ENCODE measurements around the gene NOS1AP.

The NOS1AP gene

GRCh38 chr1:162385702-162386101, 316.2 kb downstream of the NOS1AP start:
- TF ChIP-seq CTCF (conservative IDR thresholded peaks at IDR 0.05; ENCODE audit: low read length) = no peak
- no peak for TF ChIP-seq EZH2phosphoT487 (IDR thresholded peaks at IDR 0.05; ENCODE audit: borderline replicate concordance)
- no peaks in the 10 kb centered on the region for H3F3A ChIP-seq (ENCODE audit: low read depth)
- no peaks in the 10 kb centered on the region for H3K27me3 ChIP-seq (ENCODE audit: insufficient read depth, low read length, poor library complexity, severe bottlenecking)
- no peak overlapping the region for H3K4me2 ChIP-seq (ENCODE audit: low read depth, low read length, poor library complexity, severe bottlenecking)
- H3K9me3 ChIP-seq (ENCODE audit: insufficient read depth, low read depth, low read length) = no peaks in the 10 kb centered on the region
- no peaks in the 10 kb centered on the region for H3K9me2 ChIP-seq (replicated peaks; ENCODE audit: low read depth, low read length)
- H3K9ac ChIP-seq (ENCODE audit: low read depth, low read length, poor library complexity, severe bottlenecking) = no peak overlapping the region
- H3K4me1 ChIP-seq (ENCODE audit: insufficient read depth, low read length, poor library complexity, severe bottlenecking) = no peaks in the 10 kb centered on the region
- no peaks in the 10 kb centered on the region for H3K36me3 ChIP-seq (ENCODE audit: insufficient read depth, low read length)
- H2AFZ ChIP-seq (ENCODE audit: low read length) = no peak overlapping the region
- H3K79me2 ChIP-seq (ENCODE audit: insufficient read depth, low read length) = no peaks in the 10 kb centered on the region
- H3K4me3 ChIP-seq (ENCODE audit: low read length, poor library complexity, severe bottlenecking) = no peak overlapping the region
- H4K20me1 ChIP-seq (ENCODE audit: insufficient read depth, low read length, poor library complexity, severe bottlenecking) = no peaks in the 10 kb centered on the region

- Histone ChIP-seq H4K20me1 (ENCODE audit: insufficient read depth, low read length, poor library complexity, severe bottlenecking) (no peaks in the 10 kb centered on the region), H3F3A (ENCODE audit: low read depth) (no peaks in the 10 kb centered on the region), H3K4me1 (ENCODE audit: insufficient read depth, low read length, poor library complexity, severe bottlenecking) (no peaks in the 10 kb centered on the region), H3K9me2 (replicated peaks; ENCODE audit: low read depth, low read length) (no peaks in the 10 kb centered on the region), H3K9ac (ENCODE audit: low read depth, low read length, poor library complexity, severe bottlenecking) (no peak overlapping the region), H2AFZ (ENCODE audit: low read length) (no peak overlapping the region), H3K36me3 (ENCODE audit: insufficient read depth, low read length) (no peaks in the 10 kb centered on the region), H3K9me3 (ENCODE audit: insufficient read depth, low read depth, low read length) (no peaks in the 10 kb centered on the region), H3K4me2 (ENCODE audit: low read depth, low read length, poor library complexity, severe bottlenecking) (no peak overlapping the region), H3K4me3 (ENCODE audit: low read length, poor library complexity, severe bottlenecking) (no peak overlapping the region), H3K27me3 (ENCODE audit: insufficient read depth, low read length, poor library complexity, severe bottlenecking) (no peaks in the 10 kb centered on the region), H3K79me2 (ENCODE audit: insufficient read depth, low read length) (no peaks in the 10 kb centered on the region)
- TF ChIP-seq CTCF (conservative IDR thresholded peaks at IDR 0.05; ENCODE audit: low read length) (no peak), EZH2phosphoT487 (IDR thresholded peaks at IDR 0.05; ENCODE audit: borderline replicate concordance) (no peak)
Measured at GRCh38 chr1:162386292-162387225, 317.1 kb downstream of the NOS1AP start.

- Histone ChIP-seq H3K4me3 (ENCODE audit: low read length, poor library complexity, severe bottlenecking) (no peak overlapping the region), H3K79me2 (ENCODE audit: insufficient read depth, low read length) (no peaks in the 10 kb centered on the region), H3K27me3 (ENCODE audit: insufficient read depth, low read length, poor library complexity, severe bottlenecking) (no peaks in the 10 kb centered on the region), H3K9me2 (replicated peaks; ENCODE audit: low read depth, low read length) (no peaks in the 10 kb centered on the region), H3K9ac (ENCODE audit: low read depth, low read length, poor library complexity, severe bottlenecking) (no peak overlapping the region), H3K36me3 (ENCODE audit: insufficient read depth, low read length) (no peaks in the 10 kb centered on the region), H3F3A (ENCODE audit: low read depth) (no peaks in the 10 kb centered on the region), H3K4me2 (ENCODE audit: low read depth, low read length, poor library complexity, severe bottlenecking) (no peak overlapping the region), H4K20me1 (ENCODE audit: insufficient read depth, low read length, poor library complexity, severe bottlenecking) (no peaks in the 10 kb centered on the region), H2AFZ (ENCODE audit: low read length) (no peak overlapping the region), H3K4me1 (ENCODE audit: insufficient read depth, low read length, poor library complexity, severe bottlenecking) (no peaks in the 10 kb centered on the region), H3K9me3 (ENCODE audit: insufficient read depth, low read depth, low read length) (no peaks in the 10 kb centered on the region)
- TF ChIP-seq EZH2phosphoT487 (IDR thresholded peaks at IDR 0.05; ENCODE audit: borderline replicate concordance) (no peak), CTCF (conservative IDR thresholded peaks at IDR 0.05; ENCODE audit: low read length) (no peak)
Measured at GRCh38 chr1:162387226-162388082, 318.0 kb downstream of the NOS1AP start.
